ENCODE results near the gene OXCT1.

The OXCT1 gene

DNA sequence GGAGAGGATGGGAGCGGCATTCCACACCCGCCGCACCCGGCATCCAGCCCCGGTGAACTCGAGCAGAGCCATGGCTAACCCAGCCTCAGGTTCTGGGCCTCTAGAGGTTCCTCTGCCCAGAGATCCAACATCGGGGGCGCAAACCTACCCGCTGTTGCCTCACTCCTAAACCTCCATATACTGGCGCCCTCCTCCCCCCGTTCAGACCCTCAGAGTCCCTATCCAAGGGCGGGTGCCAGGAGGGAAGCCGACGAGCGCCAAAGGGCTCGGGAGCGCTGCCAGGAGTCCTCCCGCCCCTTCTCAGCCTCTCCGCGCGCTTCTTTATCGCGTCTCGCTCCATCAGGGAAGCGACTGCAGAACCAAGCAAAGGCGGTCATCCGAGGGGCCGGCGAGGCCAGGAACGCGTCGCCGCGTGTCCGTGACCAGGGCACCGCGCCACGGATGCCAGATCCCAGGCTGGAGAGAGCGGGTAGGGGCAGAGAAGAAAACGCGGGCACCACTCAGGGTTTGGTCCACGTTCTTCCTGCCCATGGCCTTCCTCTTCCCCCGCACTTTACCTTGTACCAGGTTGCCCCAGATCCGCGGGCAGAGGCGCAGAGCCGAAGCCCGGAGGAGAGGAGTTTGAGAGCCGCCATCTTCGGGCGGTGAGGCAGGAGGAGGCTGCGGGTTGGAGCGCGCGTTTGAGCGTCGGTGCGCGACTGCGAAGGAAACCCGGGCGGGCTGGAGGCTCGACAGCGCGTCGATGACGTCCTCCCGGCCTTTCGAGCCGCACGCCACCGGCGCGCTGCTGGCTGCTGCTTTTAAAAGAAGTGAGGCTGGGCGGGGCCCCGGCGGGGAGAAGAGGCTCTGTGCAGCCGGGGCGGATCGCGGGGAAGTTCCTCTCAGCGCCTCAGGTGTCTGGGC, at the start of gene OXCT1:
TSS of gene OXCT1 (minus strand) at position 702 of the 903 bp plus-strand sequence. CDS start at position 635, 67 bp downstream.
- DNase-seq (ENCODE audit: low read depth in 3 of 3) = peak; percentile 83 to 86 (median 84)

DNA sequence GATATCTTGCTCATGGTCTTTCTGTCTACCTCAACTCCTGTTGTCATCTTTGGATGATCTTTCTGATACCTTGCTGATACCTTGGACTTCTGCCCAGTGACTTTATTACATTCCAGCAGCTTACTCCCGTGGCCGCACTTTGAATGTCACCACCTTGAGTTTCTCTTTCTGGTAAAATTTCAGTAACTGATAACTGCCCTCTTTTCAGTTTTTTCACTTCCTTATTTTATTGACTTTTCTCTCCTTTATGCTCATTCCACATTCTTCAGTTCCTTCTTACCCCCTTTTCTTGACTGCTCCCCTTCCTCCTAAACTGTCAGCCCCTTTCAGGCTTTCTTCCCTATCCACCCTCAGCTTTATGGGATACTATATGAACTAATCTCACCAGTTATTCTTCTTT, 47.9 kb upstream of the OXCT1 start:
- DNase-seq (ENCODE audit: low read depth in 3 of 3) = no peak

- no peak for DNase-seq (ENCODE audit: low read depth in 3 of 3)
Measured at GRCh38 chr5:41908374-41909079, 38.3 kb upstream of the OXCT1 start.

DNA sequence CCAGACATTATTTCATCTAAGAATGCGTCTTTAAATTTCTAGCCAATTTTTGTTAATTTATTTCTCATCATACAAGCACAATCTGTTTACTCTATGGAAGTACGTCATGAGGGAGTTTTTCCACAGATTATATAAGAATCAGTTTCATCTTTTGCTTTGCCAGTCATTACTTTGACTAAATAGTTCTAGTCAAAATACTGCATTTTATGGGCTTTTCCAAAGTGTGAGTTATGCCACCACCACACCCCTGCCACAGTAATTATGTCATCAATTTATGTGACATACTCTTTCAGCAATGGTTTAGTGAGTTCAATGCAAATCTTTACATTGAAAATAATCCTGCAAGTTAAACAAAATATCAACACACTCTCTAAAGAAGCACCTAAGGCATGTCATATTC, 35.9 kb upstream of the OXCT1 start:
- no peak for DNase-seq (ENCODE audit: low read depth in 3 of 3)

- DNase-seq (ENCODE audit: low read depth in 3 of 3) = peak; percentile 90 to 95 (median 92)
Measured at GRCh38 chr5:41903892-41904799, 33.9 kb upstream of the OXCT1 start, which contains the start of gene RIMOC1. Gene RIMOC1 (plus strand): TSS chr5:41904344. CDS start chr5:41904368, 24 bp downstream.

- DNase-seq (ENCODE audit: low read depth in 3 of 3) = no peak
Measured at GRCh38 chr5:41903382-41903891, 33.2 kb upstream of the OXCT1 start.

DNA sequence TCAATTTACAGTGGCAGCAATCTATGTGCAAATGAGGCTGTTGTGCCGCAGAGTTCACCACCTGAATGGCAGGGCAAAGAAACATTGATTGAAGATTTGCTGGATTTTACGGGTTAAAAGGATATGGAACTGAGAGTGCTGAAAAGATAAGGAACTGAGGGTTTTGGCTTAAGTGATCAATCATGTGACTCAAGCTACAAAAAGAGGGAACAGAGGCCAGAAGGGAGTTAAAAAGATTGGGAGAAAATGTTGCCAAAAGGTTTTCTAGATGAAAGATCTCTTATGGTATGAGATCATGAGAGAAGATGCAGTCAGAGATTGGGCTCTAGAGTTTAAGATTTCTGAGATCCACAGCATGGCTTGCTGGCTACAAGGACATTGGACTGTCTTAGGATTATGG, 26.0 kb upstream of the OXCT1 start:
- DNase-seq (ENCODE audit: low read depth in 3 of 3) = no peak

GRCh38 chr5:41893074-41893851, 23.0 kb upstream of the OXCT1 start:
- no peak for DNase-seq (ENCODE audit: low read depth in 3 of 3)

DNA sequence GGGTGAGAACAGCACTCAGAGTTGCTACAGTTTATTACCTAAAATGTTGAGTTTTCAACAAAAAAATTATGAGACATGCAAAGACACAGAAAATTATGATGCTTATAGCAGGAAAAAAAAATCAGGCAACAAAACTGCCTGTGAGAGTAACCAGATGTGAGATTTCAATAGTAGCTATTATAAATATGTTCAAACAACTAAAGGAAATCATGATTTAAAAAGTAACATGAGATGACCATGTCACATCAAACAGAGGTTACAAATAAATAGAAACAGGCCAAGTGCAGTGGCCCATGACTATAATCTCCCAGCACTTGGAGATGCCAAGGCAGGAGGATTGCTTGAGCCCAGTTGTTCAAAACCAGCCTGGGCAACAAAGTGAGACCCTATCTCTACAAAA, 21.8 kb upstream of the OXCT1 start:
- DNase-seq (ENCODE audit: low read depth in 3 of 3) = no peak

GRCh38 chr5:41891066-41891707, 21.0 kb upstream of the OXCT1 start:
- no peak for DNase-seq (ENCODE audit: low read depth in 3 of 3)

- no peak for DNase-seq (ENCODE audit: low read depth in 3 of 3)
Measured at GRCh38 chr5:41885286-41885685, 15.1 kb upstream of the OXCT1 start.

DNA sequence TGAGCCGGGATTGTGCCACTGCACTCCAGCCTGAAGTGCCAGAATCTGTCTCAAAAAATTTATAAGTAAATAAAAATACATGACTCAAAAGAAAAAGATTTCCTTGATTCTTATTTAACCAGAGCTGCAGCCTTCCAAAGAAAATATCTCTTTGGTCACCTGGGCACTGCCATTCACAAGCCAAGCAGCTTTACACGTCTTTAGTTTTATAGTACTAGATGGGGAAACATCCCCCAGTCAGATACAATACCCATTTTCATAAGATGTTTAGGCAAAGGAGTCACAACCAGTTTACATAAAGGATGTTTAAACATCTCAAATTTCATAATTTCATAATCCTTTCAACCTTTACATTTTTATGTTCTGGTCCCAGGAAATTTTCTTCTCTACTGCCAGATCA, 13.7 kb upstream of the OXCT1 start:
- no peak for DNase-seq (ENCODE audit: low read depth in 3 of 3)

GRCh38 chr5:41883243-41883642, 13.0 kb upstream of the OXCT1 start:
- no peak for DNase-seq (ENCODE audit: low read depth in 3 of 3)

DNA sequence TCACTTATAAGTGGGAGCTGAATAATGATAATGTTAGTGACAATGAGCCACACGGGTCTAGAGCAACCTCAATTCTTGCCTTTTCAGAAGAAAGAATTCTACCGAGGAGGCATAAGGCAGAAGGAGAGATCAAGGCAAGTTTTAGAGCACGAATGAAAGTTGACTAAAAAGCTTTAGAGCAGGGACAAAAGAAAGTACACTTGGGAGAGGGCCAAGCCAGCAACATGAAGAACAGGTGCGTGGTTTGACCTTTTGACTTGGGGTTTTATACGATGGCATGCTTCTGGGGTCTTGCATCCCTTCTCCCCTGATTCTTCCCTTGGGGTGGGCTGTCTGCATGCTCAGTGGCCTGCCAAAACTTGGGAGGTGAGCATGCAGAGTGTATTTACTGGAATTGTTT, 12.5 kb upstream of the OXCT1 start:
- no peak for DNase-seq (ENCODE audit: low read depth in 3 of 3)

- no peak for DNase-seq (ENCODE audit: low read depth in 3 of 3)
Measured at GRCh38 chr5:41878643-41879478, 8.6 kb upstream of the OXCT1 start.

GRCh38 chr5:41878173-41878572, 7.9 kb upstream of the OXCT1 start:
- no peak for DNase-seq (ENCODE audit: low read depth in 3 of 3)

GRCh38 chr5:41877408-41877807, 7.2 kb upstream of the OXCT1 start:
- no peak for DNase-seq (ENCODE audit: low read depth in 3 of 3)

- DNase-seq (ENCODE audit: low read depth in 3 of 3) = no peak
Measured at GRCh38 chr5:41876678-41877077, 6.5 kb upstream of the OXCT1 start.

DNA sequence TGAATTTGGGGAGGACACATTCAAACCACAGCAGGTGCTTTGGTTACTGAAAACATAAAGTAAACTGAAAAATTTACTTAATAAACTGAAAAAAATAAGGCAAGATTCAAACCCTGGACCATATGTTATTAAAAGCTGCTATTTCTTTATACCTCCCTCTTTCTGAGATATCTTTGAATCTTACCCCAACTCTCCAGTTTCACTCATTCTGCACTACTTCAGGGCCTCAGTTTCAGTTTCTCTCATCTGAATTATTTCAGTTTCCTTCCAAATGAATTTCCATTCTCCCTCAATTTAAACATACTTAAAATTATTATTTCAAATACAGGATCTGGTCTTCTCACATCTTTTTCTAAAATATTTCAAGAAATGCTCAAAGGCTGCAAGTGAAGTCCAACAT, 4.9 kb upstream of the OXCT1 start:
- DNase-seq (ENCODE audit: low read depth in 3 of 3) = no peak
